HepG2 (cell line): Measurements from ENCODE around the gene NUDT15. TPM values are rescaled to one million over a fixed set of nuclear protein-coding genes. Genes with fewer than 3 reads are reported as not detected.

Experiments
- ATAC-seq: fragments of 200-7000 bp; cut with Tn5 transposase; 3 replicates; pipeline ENCODE4 v1.9.1; 2020; ENCODE audit warnings: mild to moderate bottlenecking, moderate library complexity
- BruUV-seq: library from RNA; stranded (reverse); fragments of 400-500 nt; replicated peaks from 2 replicates; lab custom pipeline; 2021; lab: Mats Ljungman, UMichigan
- CTCF ChIA-PET: fragments of 300-600 bp; formaldehyde crosslinking; extraction: SDS; loops from one replicate; lab custom pipeline; 2021; ENCODE audit warnings: low total read pairs, inconsistent platforms, low intra/inter-chr PET ratio; lab: Yijun Ruan, JAX
- POLR2A ChIA-PET: fragments of 350-600 bp; sonication (Branson Sonifier 250); formaldehyde crosslinking; loops from one replicate; lab custom pipeline; 2020; ENCODE audit warnings: antibody characterized with exemption, inconsistent platforms; lab: Yijun Ruan, JAX
- DNase-seq: peaks from one replicate; pipeline ENCODE4 v3.0.0-alpha.2; 2015; ENCODE audit warnings: low spot score
- FAIRE-seq: peaks from 3 replicates; lab custom pipeline; 2011; peaks lifted over from hg19 to GRCh38; lab: Jason Lieb, UNC
- H2AFZ ChIP-seq: one replicate; pipeline ENCODE4 v1.6.1; 2011; ENCODE audit warnings: low read length, inconsistent platforms
- H3K27ac ChIP-seq: fragments of 300-600 bp; 3 replicates; pipeline ENCODE4 v1.8.0; 2011; ENCODE audit warnings: mixed run types, mild to moderate bottlenecking, mixed read lengths, low read length, inconsistent platforms; ENCODE audit not compliant: insufficient read depth; ENCODE audit errors: extremely low read length
- H3K27me3 ChIP-seq, 2 experiments: fragments of 200-600 bp in 1 of 2; 2 replicates in 1 of 2; 3 replicates in 1 of 2; pipeline versions ENCODE4 v1.6.0 to v1.8.0; 2011; ENCODE audit warnings: low read length in 2 of 2, mild to moderate bottlenecking in 2 of 2, moderate library complexity in 2 of 2, inconsistent platforms in 1 of 2; ENCODE audit not compliant: insufficient read depth in 2 of 2, control insufficient read depth in 1 of 2
- H3K36me3 ChIP-seq, 2 experiments: fragments of 200-600 bp in 1 of 2; replicated peaks in 1 of 2; 2 replicates in 1 of 2; 3 replicates in 1 of 2; pipeline versions ENCODE4 v1.5.1 to v1.8.0; 2011; ENCODE audit warnings: low read length in 2 of 2, inconsistent platforms in 1 of 2; ENCODE audit not compliant: insufficient read depth in 2 of 2, control insufficient read depth in 1 of 2
- H3K4me1 ChIP-seq: 2 replicates; pipeline ENCODE4 v1.5.1; 2012; ENCODE audit warnings: low read length, inconsistent platforms; ENCODE audit not compliant: insufficient read depth
- H3K4me2 ChIP-seq: 2 replicates; pipeline ENCODE4 v1.6.0; 2011; ENCODE audit warnings: low read depth, low read length, inconsistent platforms
- H3K4me3 ChIP-seq, 3 experiments: fragments of 200-600 bp in 1 of 3; sonication (generic), shearing (Covaris generic) in 1 of 3; replicated peaks in 1 of 3; 2 replicates each; pipeline ENCODE4 v1.5.1; 2011 to 2016; ENCODE audit warnings: low read length in 3 of 3, inconsistent platforms in 2 of 3, low read depth in 2 of 3, mild to moderate bottlenecking in 2 of 3, control low read depth in 1 of 3, mixed read lengths in 1 of 3; ENCODE audit not compliant: insufficient read depth in 1 of 3
- H3K79me2 ChIP-seq: one replicate; pipeline ENCODE4 v1.6.1; 2011; ENCODE audit warnings: low read length, inconsistent platforms; ENCODE audit not compliant: insufficient read depth
- H3K9ac ChIP-seq: 2 replicates; pipeline ENCODE4 v1.6.0; 2011; ENCODE audit warnings: mild to moderate bottlenecking, low read depth, low read length, inconsistent platforms; ENCODE audit not compliant: insufficient read depth
- H3K9me3 ChIP-seq: 2 replicates; pipeline ENCODE4 v1.5.1; 2012; ENCODE audit warnings: mild to moderate bottlenecking, low read length
- H4K20me1 ChIP-seq: 2 replicates; pipeline ENCODE4 v1.6.0; 2011; ENCODE audit warnings: inconsistent platforms, mild to moderate bottlenecking, low read length, moderate library complexity; ENCODE audit not compliant: insufficient read depth
- MAFF ChIP-seq: IDR thresholded peaks from 2 replicates; pipeline ENCODE4 v1.6.1; 2011; ENCODE audit warnings: low read depth, low read length, improper control_type of control experiment
- MAFK ChIP-seq, 2 experiments: IDR thresholded peaks in 1 of 2; conservative IDR thresholded peaks in 1 of 2; 2 replicates each; pipeline ENCODE4 v1.6.1; 2011; ENCODE audit warnings: improper control_type of control experiment in 2 of 2, low read length in 2 of 2
- STAG1 ChIP-seq: sonication (generic); formaldehyde crosslinking; IDR thresholded peaks from 2 replicates; pipeline ENCODE4 v1.4.0; 2020; ENCODE audit warnings: missing genetic modification reagents
- ZNF292 ChIP-seq: sonication (generic); formaldehyde crosslinking; IDR thresholded peaks from 2 replicates; pipeline ENCODE4 v1.8.1; 2022; ENCODE audit warnings: mild to moderate bottlenecking, low read depth, missing genetic modification reagents, borderline replicate concordance
- ZNF850 ChIP-seq: sonication (generic); formaldehyde crosslinking; conservative IDR thresholded peaks from 2 replicates; pipeline ENCODE4 v1.9.0; 2021; ENCODE audit warnings: mild to moderate bottlenecking, missing genetic modification reagents
- WGBS: methylation state at CpG from one replicate; pipeline ENCODE4 v1.1.6; 2017; ENCODE audit warnings: low lambda C conversion rate; 5-methylcytosine and 5-hydroxymethylcytosine counted together
- in situ Hi-C: cut with HindIII; loops from 2 replicates; pipeline ENCODE4 v1.10.0; 2017; ENCODE audit warnings: low pct_unique_long_range_greater_than_20kb; ENCODE audit not compliant: extremely low pct_ligation_motif_present
- intact Hi-C: fragments of 100-400 bp; cut with micrococcal nuclease; formaldehyde crosslinking; loops from one replicate; pipeline ENCODE4 v1.10.0; 2022; ENCODE audit not compliant: unreplicated experiment
- polyA plus RNA-seq, 8 experiments: library from polyadenylated mRNA; depleted of rRNA in 3 of 8; stranded (reverse) in 7 of 8; unstranded in 1 of 8; fragments of >200 nt; fragmentation: Illumina TruSeq in 4 of 8; extraction: Trizol in 4 of 8; gene quantifications; 2 replicates each; pipeline versions ENCODE4 v1.2.1 to v1.2.3, GENCODE V29; 2011 to 2016; ENCODE audit warnings: low read depth in 4 of 8, missing spikeins in 1 of 8, mixed read lengths in 1 of 8; ENCODE audit not compliant: insufficient read depth in 1 of 8
- total RNA-seq, 5 experiments: library from RNA; depleted of rRNA; stranded (reverse); fragments of >200 nt; fragmentation: Illumina TruSeq; extraction: Trizol; gene quantifications; 2 replicates each; pipeline ENCODE4 v1.2.3, GENCODE V29; 2016; ENCODE audit warnings: low read depth in 1 of 5
- TF ChIP-seq, protein P1 (sequence below): sonication (generic); formaldehyde crosslinking; IDR thresholded peaks from 2 replicates; pipeline ENCODE4 v1.5.0; 2020; ENCODE audit warnings: mild to moderate bottlenecking, missing genetic modification reagents, moderate library complexity
- TF ChIP-seq, protein P2 (sequence below): sonication (generic); formaldehyde crosslinking; IDR thresholded peaks from 2 replicates; pipeline ENCODE4 v1.5.0; 2020; ENCODE audit warnings: missing genetic modification reagents

The NUDT15 gene
- total and polyA plus RNA-seq, 2 of the 13 experiments (the other 11 are each of a cell fraction or from before 2014, with no cell fraction given), result 21.3 to 47.3 TPM

DNA sequence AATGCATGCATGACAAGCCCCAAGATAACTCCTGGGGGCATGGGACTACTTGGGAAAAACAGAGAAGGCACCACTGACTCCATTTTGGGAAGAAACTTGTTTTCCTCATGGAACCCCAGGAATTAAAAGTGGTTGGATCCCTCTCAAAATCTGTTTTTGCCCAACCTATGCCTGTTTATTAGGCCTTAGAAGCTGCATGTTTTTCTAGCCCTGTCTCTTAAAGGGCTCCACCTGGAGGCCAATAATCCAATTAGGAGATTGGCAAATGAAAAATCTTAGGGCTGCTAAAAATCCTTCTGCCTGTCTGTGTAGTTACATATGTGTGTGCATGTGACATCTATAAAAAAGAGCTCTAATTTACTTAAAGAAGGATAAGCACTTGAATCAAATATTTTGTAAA, 30.5 kb downstream of the NUDT15 start:
- ChIA-PET CTCF (no interaction called here), POLR2A (no interaction called here)
- no peak overlapping the region for H3K27ac ChIP-seq
- H3K9ac ChIP-seq, result no peak overlapping the region
- DNase-seq, result peak; percentile 13
- H3K79me2 ChIP-seq, result no peaks in the 10 kb centered on the region
- H3K4me1 ChIP-seq, result peaks cover 15% of the 10 kb centered on the region
- intact Hi-C loops (loop anchor here (2.0 kb wide), 1 partner anchor 269 kb away; no protein-coding TSS in a partner anchor), in situ Hi-C loops (no loop called here)
- H3K4me2 ChIP-seq, result no peak overlapping the region
- FAIRE-seq, result no peak
- peaks cover 18 to 49% of the 10 kb centered on the region in 2 experiments for H3K36me3 ChIP-seq
- H3K27me3 ChIP-seq, result no peaks in the 10 kb centered on the region
- BruUV-seq, result no TSS peak
- TF ChIP-seq, protein P1, sequence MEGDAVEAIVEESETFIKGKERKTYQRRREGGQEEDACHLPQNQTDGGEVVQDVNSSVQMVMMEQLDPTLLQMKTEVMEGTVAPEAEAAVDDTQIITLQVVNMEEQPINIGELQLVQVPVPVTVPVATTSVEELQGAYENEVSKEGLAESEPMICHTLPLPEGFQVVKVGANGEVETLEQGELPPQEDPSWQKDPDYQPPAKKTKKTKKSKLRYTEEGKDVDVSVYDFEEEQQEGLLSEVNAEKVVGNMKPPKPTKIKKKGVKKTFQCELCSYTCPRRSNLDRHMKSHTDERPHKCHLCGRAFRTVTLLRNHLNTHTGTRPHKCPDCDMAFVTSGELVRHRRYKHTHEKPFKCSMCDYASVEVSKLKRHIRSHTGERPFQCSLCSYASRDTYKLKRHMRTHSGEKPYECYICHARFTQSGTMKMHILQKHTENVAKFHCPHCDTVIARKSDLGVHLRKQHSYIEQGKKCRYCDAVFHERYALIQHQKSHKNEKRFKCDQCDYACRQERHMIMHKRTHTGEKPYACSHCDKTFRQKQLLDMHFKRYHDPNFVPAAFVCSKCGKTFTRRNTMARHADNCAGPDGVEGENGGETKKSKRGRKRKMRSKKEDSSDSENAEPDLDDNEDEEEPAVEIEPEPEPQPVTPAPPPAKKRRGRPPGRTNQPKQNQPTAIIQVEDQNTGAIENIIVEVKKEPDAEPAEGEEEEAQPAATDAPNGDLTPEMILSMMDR (CRISPR knock-in tag), result 0 out of 2 replicates have a peak, but pooled peaks have one; percentile 9
- 0 out of 2 replicates have a peak, but pooled peaks have one; percentile 3 for TF ChIP-seq STAG1 (CRISPR knock-in tag)
- no peak for TF ChIP-seq ZNF850
- no peak overlapping the region for H2AFZ ChIP-seq
- no peaks in the 10 kb centered on the region for H4K20me1 ChIP-seq
- peaks cover 19% of the 10 kb centered on the region for H3K9me3 ChIP-seq
- no peak for ATAC-seq
- H3K4me3 ChIP-seq, result no peak overlapping the region

DNA sequence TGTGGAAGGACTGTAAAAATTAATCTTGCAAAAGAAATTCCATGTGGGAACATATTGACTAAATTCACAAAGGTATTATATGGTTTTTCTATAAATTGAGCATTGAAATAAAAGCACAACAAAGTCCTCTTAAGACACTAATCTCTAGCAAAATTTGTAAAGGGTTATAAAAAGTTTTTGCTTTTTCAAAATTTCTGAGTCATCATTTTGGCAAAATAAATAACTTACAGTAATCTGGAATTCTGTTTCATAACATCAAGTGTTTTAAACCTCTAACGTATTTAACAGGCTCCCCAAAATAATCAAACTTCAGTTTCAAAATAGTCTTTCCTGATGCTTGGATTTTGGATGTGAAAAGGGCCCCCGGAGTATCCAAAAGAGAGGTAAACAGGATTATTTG, 31.4 kb downstream of the NUDT15 start:
- CTCF ChIA-PET, result no interaction called here

More for the DNA sequence above, 31.4 kb downstream of the NUDT15 start:
- H3K27me3 ChIP-seq, result no peaks in the 10 kb centered on the region
- POLR2A ChIA-PET, result no interaction called here
- H3K4me1 ChIP-seq, result peaks cover 15% of the 10 kb centered on the region
- ATAC-seq, result no peak
- no peak overlapping the region for H3K27ac ChIP-seq
- TF ChIP-seq ZNF292 (CRISPR knock-in tag) (no peak), MAFK (conservative IDR thresholded peaks at IDR 0.05 in 1 of 2, IDR thresholded peaks at IDR 0.05 in 1 of 2; ENCODE audit: low read length in 2 of 2) (peak; percentile 14 to 60; a peak in 2 of 4 replicates), MAFF (peak; percentile 34; the same call in 1 of the 2 replicates)
- TF ChIP-seq, protein P2, sequence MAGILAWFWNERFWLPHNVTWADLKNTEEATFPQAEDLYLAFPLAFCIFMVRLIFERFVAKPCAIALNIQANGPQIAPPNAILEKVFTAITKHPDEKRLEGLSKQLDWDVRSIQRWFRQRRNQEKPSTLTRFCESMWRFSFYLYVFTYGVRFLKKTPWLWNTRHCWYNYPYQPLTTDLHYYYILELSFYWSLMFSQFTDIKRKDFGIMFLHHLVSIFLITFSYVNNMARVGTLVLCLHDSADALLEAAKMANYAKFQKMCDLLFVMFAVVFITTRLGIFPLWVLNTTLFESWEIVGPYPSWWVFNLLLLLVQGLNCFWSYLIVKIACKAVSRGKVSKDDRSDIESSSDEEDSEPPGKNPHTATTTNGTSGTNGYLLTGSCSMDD (CRISPR knock-in tag), result no peak
- TF ChIP-seq, all 625 proteins: peak for 2
- 95% methylated on average over 2 of the region's 2 CpGs for WGBS
- no peaks in the 10 kb centered on the region for H4K20me1 ChIP-seq
- peaks cover 19 to 52% of the 10 kb centered on the region in 2 experiments for H3K36me3 ChIP-seq
- H3K9ac ChIP-seq, result no peak overlapping the region
- BruUV-seq, result no TSS peak
- no peak overlapping the region for H3K4me2 ChIP-seq
- in situ Hi-C loops, result no loop called here
- no peaks in the 10 kb centered on the region for H3K79me2 ChIP-seq
- no peak overlapping the region for H2AFZ ChIP-seq
- no peak overlapping the region for H3K4me3 ChIP-seq
- intact Hi-C loops, result loop anchor here (2.0 kb wide), 1 partner anchor 270 kb away; no protein-coding TSS in a partner anchor
- no peak for DNase-seq
- no peak for FAIRE-seq
- peaks cover 19% of the 10 kb centered on the region for H3K9me3 ChIP-seq
